GM12864 (cell line): ENCODE results near the gene PAK1.

Source experiments
- DNase-seq: peaks from one replicate; pipeline ENCODE4 v3.0.0-alpha.2; 2011; ENCODE audit warnings: low read depth
- H3K4me3 ChIP-seq: 2 replicates; pipeline ENCODE4 v1.5.1; 2011; ENCODE audit warnings: mild to moderate bottlenecking, low read depth, low read length, control low read depth
- CTCF ChIP-seq: IDR thresholded peaks from 2 replicates; pipeline ENCODE4 v1.5.1; 2011; ENCODE audit warnings: low read depth, mild to moderate bottlenecking, moderate library complexity, low read length, control low read depth, inconsistent platforms; ENCODE audit errors: missing control alignments

The PAK1 gene

GRCh38 chr11:77400775-77401449 lies 73.0 kb downstream of the PAK1 start:
- H3K4me3 ChIP-seq, result no peak overlapping the region
- no peak for DNase-seq
- no peak for TF ChIP-seq CTCF

- DNase-seq, result no peak
- TF ChIP-seq CTCF, result no peak
- no peak overlapping the region for H3K4me3 ChIP-seq
Measured at GRCh38 chr11:77400271-77400670, 73.6 kb downstream of the PAK1 start.

- DNase-seq, result no peak
Measured at GRCh38 chr11:77397631-77398030, 76.3 kb downstream of the PAK1 start.

GRCh38 chr11:77396911-77397310 lies 77.0 kb downstream of the PAK1 start:
- no peak for DNase-seq
- H3K4me3 ChIP-seq, result no peak overlapping the region
- no peak for TF ChIP-seq CTCF

More at GRCh38 chr11:77397631-77398030, 76.3 kb downstream of the PAK1 start:
- TF ChIP-seq CTCF, result no peak
- H3K4me3 ChIP-seq, result no peak overlapping the region

GRCh38 chr11:77396305-77396704 lies 77.6 kb downstream of the PAK1 start:
- DNase-seq, result no peak
- no peak overlapping the region for H3K4me3 ChIP-seq
- no peak for TF ChIP-seq CTCF

GRCh38 chr11:77395460-77396173 lies 78.3 kb downstream of the PAK1 start:
- DNase-seq, result no peak
- no peak for TF ChIP-seq CTCF
- H3K4me3 ChIP-seq, result no peak overlapping the region

- no peak for TF ChIP-seq CTCF
- no peak for DNase-seq
- H3K4me3 ChIP-seq, result no peak overlapping the region
Measured at GRCh38 chr11:77392842-77393241, 81.1 kb downstream of the PAK1 start.
